A172 (cell line): ENCODE results near the gene STX5. TPM values are rescaled to one million over a fixed set of nuclear protein-coding genes. Genes with fewer than 3 reads are reported as not detected.
"Not testable (repeated sequence)": the region's sequence is repeated elsewhere in the genome, so short reads cannot be mapped to it uniquely, and the experiment has no call there.

ENCODE experiments used
- DNase-seq: peaks from one replicate; pipeline ENCODE4 v3.0.0-alpha.2; 2015; ENCODE audit warnings: low spot score
- total RNA-seq: library from RNA; depleted of rRNA; stranded (reverse); fragments of >200 nt; shearing (Covaris generic); gene quantifications from 2 replicates; pipeline ENCODE4 v1.2.3, GENCODE V29; 2014; rRNA removed

STX5 gene
- total RNA-seq: 28.0 and 33.8 TPM in 2 replicates

GRCh38 chr11:62831520-62832335 is at the start of gene STX5:
TSS of gene STX5 (minus strand) at chr11:62832051. CDS start at chr11:62831243, 808 bp downstream.
- peak; percentile 97 for DNase-seq

GRCh38 chr11:62880803-62881578 is 49.1 kb upstream of the STX5 start, which contains the start of gene SLC3A2:
TSS of gene SLC3A2 (plus strand) at chr11:62880896. CDS start at chr11:62881024, 128 bp downstream.
- DNase-seq: peak; percentile 81

- DNase-seq: peak; percentile 36
These were observed 48.5 kb upstream of the STX5 start for GRCh38 chr11:62880231-62880802.

- DNase-seq: no peak
These were observed 47.6 kb upstream of the STX5 start for GRCh38 chr11:62879235-62879978.

GRCh38 chr11:62876712-62877111 is 44.9 kb upstream of the STX5 start:
- no peak for DNase-seq

- no peak for DNase-seq
These were observed 44.0 kb upstream of the STX5 start for GRCh38 chr11:62875698-62876478.

- no peak for DNase-seq
These were observed 43.0 kb upstream of the STX5 start for GRCh38 chr11:62874851-62875250.

DNA sequence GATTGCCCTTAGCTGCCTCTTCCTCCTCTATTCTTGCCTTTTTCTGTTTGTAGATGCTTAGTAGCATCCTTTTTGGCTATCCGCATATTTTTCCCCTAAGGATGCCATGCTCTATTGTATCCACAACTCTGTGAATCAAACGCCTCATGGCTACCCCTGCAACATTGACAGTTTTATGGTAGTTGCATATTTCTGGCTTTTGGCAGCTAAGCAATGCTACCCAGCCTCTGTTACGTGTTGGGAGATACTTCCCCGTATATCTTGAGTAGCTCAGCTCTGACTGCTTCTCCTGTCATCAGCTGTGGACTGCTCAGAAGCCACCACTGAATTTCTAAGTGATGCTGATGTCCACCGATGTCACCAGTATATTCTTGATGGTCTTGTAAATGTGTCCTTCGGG is 33.8 kb upstream of the STX5 start:
- no peak for DNase-seq

GRCh38 chr11:62863687-62864335 is 32.0 kb upstream of the STX5 start:
- peak; percentile 42 for DNase-seq

- DNase-seq: not testable (repeated sequence)
These were observed 29.8 kb upstream of the STX5 start for GRCh38 chr11:62861564-62862192.

DNA sequence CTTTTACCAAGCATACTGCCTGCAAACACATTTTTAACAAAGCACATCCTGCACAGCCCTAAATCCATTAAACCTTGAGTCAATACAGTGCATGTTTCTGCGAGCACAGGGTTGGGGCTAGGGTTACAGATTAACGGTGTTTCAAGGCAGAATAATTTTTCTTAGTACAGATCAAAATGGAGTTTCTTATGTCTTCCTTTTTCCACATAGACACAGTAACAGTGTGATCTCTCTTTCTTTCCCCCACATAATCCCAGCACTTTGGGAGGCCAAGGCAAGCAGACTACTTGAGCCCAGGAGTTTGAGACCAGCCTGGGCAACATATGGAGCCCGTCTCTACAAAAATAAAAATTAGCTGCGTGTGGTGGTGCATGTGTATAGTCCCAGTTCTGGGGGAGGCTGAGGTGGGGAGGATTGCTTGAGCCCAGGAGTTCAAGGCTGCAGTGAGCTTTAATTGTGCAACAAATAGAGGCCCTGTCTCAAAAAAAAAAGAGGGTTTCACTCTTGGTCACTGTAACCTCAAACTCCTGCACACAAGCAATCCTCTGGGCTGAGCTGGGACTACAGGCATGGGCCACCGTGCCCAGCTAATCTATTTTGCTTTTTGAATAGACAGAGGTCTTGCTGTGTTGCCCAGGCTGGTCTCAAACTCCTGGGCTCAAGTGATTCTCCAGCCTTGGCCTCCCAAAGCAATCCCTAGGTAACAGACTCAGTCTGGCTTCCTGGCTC is 29.1 kb upstream of the STX5 start:
- DNase-seq: no peak

GRCh38 chr11:62859281-62859703 is 27.4 kb upstream of the STX5 start:
- DNase-seq: not testable (repeated sequence)

- no peak for DNase-seq
These were observed 26.4 kb upstream of the STX5 start for GRCh38 chr11:62858201-62858600.

- no peak for DNase-seq
These were observed 25.7 kb upstream of the STX5 start for GRCh38 chr11:62857541-62857982.

DNA sequence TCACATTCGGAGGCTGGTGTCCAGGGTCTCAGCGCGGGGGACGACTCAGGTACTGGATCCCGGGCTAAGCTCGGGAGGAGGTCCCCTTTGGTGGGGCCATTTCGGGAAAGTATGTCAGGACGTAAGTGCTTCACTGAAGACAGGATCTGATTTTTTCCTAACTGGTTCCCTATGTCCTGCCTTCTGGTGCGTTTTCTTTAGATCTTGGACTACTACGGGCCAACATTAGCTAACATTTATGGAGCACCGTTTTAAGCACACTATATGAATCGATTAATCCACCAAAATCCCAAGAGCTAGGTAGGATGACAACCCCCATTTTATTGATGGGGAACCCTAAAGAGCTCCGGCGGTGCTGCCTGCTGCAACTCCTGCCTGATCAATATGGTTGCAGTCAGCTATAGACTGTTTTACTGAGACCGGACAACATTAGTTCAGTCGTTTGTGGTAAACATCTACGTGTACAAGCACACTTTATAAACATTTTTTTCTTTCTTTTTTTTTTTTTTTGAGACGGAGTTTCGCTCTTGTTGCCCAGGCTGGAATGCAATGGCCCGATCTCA is 24.6 kb upstream of the STX5 start:
- no peak for DNase-seq

- peak; percentile 96 for DNase-seq
These were observed 23.9 kb upstream of the STX5 start for GRCh38 chr11:62855571-62856332.

- DNase-seq: no peak
These were observed 23.1 kb upstream of the STX5 start for GRCh38 chr11:62854825-62855570.
